A549 (cell line): ENCODE data around the gene STPG2.

ENCODE experiments used
- CTCF ChIP-seq: fragments of >200 bp; sonication (Bioruptor Twin); formaldehyde crosslinking; IDR thresholded peaks from 3 replicates; pipeline ENCODE4 v1.5.1; 2016
- POLR2A ChIP-seq: IDR thresholded peaks from 2 replicates; pipeline ENCODE4 v1.6.1; 2012; ENCODE audit warnings: mild to moderate bottlenecking, low read length

- TF ChIP-seq CTCF: no peak
- no peak for TF ChIP-seq POLR2A
Observed at GRCh38 chr4:98093662-98094061, 49.6 kb downstream of the STPG2 start.
